ELR (cell line): ENCODE data around the gene DNAH9.

Experiments used
- DNase-seq: peaks from one replicate; pipeline ENCODE4 v3.0.0-alpha.2; 2015; ENCODE audit warnings: low read depth

Gene DNAH9

DNA sequence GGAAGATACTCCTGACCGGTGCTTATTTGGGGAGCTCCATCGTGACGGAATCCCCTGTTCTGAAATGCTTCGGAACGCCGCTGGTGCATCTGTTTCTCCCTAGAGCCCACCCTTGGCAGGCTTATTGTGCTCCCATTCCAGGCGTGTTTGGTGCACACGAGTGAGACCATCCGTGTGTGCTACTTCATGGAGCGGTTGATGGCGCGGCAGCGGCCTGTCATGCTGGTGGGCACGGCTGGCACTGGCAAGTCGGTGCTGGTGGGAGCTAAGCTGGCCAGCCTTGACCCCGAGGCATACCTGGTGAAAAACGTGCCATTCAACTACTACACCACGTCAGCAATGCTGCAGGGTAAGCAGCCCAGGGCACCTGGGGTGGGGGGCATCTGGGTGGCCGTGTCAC lies 170.7 kb downstream of the DNAH9 start:
- DNase-seq = no peak

DNA sequence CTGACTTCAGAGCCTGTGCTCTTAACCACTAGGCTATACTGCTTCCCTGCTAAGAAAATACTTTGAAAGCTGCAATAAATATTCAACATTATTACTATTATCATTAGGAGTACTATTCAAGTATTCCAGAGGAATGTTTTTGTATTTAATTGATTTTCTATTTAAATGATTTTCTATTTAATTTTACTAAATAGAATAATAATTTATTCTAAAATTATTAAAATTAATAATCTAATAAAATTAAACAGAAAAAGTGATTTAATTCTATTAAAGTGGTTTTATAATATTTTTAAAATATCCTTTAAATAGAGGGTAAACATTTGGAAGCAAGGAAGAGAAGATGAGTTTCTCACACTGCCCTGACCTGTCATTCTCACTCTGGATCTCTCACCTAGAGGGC lies 173.8 kb downstream of the DNAH9 start:
- DNase-seq = no peak

DNA sequence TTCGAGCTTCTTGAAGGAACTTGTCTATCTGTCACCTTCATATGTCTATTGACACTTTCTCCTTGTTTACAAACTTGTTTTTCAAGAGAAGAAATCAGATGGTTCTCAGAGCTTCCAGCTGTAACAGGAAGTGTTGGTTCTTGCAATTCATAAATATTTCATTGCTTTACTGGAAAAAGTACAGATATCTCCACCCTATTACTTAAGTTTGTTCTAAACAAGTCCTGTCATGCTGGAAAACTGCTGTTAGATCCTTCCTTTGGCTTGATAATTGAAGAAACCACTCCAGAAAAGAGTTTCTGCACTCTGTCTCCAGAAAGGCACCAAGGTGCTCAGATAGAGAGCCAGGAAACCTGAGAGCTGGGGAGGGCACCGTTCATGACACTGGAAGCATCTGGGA lies 181.6 kb downstream of the DNAH9 start:
- DNase-seq = no peak

GRCh38 chr17:11780621-11781020 lies 182.4 kb downstream of the DNAH9 start:
- DNase-seq = no peak

- no peak for DNase-seq
Observed at GRCh38 chr17:11786711-11787438, 188.6 kb downstream of the DNAH9 start.

GRCh38 chr17:11795906-11796305 lies 197.6 kb downstream of the DNAH9 start:
- DNase-seq = no peak

GRCh38 chr17:11797803-11798202 lies 199.5 kb downstream of the DNAH9 start:
- DNase-seq = no peak

GRCh38 chr17:11803231-11803969 lies 205.1 kb downstream of the DNAH9 start:
- no peak for DNase-seq

- DNase-seq = no peak
Observed at GRCh38 chr17:11805138-11805537, 206.9 kb downstream of the DNAH9 start.

GRCh38 chr17:11805952-11806351 lies 207.7 kb downstream of the DNAH9 start:
- no peak for DNase-seq

- no peak for DNase-seq
Observed at GRCh38 chr17:11807606-11808005, 209.3 kb downstream of the DNAH9 start.

GRCh38 chr17:11813278-11813677 lies 215.0 kb downstream of the DNAH9 start:
- no peak for DNase-seq

DNA sequence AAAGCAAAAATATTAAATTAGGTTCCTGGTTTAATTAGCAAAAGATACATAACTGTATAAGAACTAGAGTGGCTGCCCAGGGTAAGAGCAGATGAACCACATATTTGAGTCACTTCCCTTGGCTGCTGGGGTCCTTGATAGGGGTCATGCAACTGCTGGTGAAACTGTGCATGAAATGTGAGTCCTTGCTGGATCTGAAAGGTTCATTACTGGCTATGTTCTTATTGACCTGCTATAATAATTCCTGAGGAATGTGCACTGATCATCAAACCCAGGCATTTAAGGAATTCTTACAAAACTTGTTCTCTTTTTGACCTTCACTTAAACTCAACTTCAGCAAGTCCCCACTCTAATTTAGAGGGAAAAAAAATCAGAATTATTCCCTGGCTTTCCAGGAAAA lies 215.6 kb downstream of the DNAH9 start:
- DNase-seq = no peak

GRCh38 chr17:11814655-11815262 lies 216.5 kb downstream of the DNAH9 start:
- DNase-seq = no peak

GRCh38 chr17:11816409-11816808 lies 218.1 kb downstream of the DNAH9 start:
- no peak for DNase-seq

DNA sequence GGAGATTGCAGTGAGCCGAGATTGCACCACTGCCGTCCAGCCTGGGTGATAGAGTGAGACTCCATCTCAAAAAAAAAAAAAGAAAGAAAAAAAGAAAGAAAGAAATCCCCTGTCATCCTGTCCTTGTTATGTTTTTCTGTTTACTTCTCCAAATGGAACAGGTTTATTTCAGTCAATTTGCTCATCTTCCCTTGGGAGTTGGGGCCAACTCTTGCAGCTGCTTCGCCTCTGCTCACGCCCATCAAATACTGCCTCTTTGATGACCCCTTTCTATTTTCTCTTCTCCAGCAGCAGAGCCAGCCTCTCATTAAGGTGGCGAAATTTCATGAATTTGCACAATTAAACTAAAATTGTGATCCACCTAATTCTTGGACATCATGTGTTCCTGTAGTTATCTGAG lies 225.6 kb downstream of the DNAH9 start:
- DNase-seq = no peak

DNA sequence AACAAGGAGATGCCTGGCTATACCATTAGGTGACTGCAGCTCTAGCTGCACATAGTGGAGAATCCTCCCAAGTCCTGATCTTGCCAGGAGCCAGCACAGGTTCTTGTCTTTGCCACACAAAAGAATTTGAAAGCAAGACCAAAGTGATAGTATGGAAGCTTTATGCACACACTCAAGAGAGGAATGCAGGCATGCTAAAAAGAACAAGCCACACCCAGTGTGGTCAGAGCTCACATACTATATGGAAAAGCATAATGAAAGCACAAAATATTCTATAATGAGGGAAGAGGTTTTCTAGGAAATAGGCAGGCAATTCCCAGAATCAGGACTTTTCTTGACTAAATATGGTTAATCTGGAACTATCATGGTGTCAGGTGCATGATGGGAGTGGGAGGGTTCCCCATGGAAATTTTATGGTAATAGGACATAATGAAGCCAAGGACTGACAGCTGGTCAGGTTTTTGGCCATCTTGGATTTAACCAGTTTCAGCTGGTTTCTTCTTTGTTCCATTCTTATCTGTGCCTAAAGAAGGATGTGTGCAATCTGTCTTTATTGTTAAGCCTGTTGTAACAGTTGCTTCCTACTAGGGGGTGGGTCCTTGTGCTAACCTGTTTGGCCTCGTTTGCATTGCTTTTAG lies 227.4 kb downstream of the DNAH9 start:
- DNase-seq = no peak

- no peak for DNase-seq
Observed at GRCh38 chr17:11832401-11833137, 234.3 kb downstream of the DNAH9 start.

DNA sequence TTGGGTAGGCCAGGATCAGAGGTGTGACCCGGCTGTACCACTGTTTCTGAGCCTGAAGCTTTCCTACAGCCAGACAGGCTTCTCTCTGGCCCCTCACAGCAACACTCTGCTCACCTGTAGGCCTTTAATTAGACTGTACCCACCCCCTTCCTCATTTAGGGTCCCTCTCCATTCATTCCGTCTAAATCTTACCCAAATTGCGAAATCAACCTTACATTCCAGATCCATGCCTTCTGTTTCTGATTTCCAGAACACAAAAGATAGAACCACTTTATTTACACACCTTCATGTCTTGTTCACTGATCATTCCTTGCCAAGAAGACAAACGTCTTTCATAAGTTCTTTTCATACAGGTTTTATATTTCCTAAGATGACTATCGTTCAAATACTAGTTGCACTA lies 238.2 kb downstream of the DNAH9 start:
- no peak for DNase-seq

DNA sequence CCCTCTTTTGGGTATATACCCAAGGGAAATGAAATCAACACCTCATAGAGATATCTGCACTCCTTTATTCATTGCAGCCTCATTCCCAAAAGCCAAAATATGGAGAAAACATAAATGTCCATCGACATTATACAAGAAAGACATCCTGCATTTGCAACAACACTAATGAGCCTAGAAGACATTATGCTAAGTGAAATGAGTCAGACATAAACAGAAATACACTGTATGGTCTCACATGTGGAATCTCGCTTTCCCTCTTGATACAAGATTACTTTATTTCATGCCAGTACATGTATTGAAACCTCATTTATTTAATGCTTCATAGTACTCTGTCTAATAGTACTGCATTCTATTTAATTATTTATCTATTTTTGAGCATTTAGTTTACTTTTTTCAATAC lies 241.8 kb downstream of the DNAH9 start:
- no peak for DNase-seq

- no peak for DNase-seq
Observed at GRCh38 chr17:11840831-11841230, 242.6 kb downstream of the DNAH9 start.

GRCh38 chr17:11848330-11848729 lies 250.1 kb downstream of the DNAH9 start:
- DNase-seq = no peak
